HG02852 (cell line): Measurements from ENCODE around the gene INHBE.
A peak's percentile ranks its signal among the peaks of the same experiment; 100 is the strongest.

Source experiments
- ATAC-seq: cut with Tn5 transposase; IDR thresholded peaks from one replicate; pipeline ENCODE4 v1.9.1; 2021; ENCODE audit warnings: mild to moderate bottlenecking, moderate library complexity; ENCODE audit not compliant: unreplicated experiment

INHBE gene

DNA sequence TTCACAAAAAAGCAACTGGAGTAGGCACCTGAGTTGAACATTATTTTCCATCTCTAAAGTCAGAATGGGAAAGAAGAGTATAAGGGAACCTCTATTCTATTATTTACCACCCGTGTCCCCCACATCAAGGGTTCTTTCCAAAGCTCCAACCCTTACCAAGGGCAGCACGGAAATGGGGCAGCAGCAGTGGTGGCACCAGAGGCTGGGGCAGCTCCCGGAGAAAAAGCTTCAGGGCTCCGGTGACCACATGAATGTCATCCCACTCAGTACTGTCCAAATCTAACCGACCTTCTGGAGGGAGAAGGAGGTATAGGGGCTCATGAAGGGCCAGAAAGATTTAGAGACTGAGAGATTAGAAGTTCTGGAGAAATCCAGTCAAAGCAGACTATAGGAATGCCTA is 18.8 kb downstream of the INHBE start:
- no peak for ATAC-seq

DNA sequence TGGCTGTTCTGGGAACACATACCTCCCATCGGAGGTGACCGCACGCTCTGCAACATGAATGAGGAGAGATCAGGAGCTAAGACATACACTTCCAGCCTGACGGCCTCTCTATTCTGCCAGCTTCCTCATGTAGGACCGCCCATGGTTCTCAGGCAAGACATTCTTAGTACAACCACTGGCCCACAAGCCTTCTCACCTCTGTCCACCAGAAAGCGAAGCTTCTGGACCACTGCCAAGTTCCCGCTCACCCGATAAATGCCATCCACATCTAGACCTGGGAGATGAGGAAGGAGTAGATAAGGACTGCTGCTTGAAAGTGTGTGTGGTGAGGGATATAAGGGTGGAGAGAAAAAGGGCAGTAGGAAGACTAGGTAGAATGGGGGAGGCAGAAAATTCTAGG is 19.3 kb downstream of the INHBE start:
- ATAC-seq = no peak

DNA sequence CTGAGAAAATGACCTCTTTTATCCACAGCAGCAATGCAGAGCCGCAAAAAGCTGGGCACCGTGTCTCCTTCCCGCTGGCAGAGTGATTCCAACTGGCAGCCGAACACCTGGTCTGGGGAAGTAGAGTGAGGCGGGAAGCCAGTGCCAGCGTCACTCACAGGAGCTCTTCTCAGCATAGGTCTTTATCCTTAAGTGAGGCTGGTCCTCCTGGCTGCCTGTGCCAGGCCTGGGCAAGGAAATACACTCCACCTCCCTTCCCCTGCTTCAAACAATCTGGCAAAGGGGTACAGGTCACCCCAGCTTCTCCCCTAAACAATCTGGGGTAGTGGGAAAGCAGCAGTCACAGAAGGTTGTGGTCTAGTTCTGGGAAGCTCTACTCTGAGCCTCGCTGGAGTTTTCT is 19.8 kb downstream of the INHBE start:
- ATAC-seq = no peak

DNA sequence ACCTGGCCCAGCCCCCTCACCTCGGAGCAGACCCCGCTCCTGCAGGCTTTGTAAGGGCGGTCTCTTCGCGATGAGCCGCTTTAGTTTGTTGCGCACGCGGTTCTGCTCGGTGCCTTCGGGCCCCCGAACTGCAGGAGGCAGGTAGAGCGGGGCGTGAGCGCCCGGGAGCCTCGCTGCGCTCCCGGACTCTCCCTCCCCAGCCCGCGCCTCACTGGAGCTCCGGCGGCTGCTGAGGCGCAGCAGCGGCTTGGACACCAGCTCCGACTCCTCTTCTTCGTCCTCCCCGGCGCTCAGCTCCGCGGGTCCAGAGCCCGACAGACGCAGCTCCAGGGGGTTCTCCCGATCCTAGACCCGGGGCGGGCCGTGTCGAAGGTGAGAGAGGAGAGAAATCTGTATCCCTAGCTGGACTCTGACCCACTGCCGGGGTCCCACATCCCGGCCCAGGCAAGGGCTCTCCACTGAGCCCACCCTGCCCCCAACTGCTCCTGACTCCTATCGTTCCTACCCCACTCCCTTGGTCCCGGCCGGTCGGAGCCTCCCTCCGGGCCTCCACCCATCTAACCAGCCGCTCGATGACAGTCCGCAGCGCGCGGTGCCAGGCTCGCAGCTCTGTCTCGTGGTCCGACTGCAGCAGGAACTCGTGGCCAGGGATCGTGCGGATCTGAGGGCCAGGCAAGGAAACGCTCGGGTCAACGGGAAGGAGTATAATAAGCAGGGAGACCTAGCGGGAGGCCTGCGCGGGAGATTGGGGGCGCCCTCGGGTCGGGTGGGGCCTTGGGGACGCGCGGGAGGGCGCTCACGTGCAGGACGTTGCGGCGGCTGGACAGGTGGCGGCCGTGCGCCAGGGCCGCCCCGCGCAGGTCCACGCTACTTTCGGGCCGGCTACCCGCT is 20.4 kb downstream of the INHBE start:
- ATAC-seq = no peak

DNA sequence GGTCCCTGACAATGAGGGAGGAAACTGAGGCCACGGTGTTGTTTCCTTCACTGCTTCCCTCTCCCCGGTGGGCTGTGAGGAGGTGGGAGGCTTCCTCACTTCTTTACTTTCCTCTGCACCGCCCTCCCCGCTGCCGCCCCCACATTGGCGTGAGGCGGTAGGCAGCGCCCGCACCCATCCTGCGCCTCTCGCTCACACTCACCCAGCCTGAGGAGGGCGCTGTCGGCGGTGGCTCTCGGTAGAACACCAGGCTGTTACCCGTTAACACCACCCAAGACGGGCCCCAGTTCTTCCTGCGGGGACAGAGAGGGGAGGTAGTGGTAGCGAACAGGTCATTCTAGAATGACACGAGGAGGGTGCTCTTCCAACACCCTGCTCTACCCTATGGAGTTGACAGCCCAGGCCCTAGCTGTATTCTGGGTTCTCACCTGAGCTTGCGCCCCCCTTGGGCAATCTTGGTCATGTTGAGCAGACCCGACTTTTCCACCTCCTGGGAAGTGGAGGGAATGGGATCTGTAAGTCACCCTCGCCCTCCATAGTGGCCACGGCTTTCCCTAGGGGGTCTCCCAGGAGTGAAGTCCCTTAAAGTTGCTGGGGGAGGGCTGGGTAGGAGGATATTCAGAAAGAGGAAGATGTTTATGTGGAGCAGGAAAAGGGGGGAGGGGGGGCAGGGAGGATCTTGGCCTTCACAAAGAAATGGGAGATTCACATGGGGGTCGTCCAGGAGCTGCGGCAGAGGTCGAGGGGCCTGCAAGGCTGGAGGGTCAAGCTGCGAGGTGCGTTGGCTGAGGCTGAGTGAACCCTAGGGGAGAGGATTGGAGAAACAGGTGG is 21.3 kb downstream of the INHBE start:
- ATAC-seq = no peak

DNA sequence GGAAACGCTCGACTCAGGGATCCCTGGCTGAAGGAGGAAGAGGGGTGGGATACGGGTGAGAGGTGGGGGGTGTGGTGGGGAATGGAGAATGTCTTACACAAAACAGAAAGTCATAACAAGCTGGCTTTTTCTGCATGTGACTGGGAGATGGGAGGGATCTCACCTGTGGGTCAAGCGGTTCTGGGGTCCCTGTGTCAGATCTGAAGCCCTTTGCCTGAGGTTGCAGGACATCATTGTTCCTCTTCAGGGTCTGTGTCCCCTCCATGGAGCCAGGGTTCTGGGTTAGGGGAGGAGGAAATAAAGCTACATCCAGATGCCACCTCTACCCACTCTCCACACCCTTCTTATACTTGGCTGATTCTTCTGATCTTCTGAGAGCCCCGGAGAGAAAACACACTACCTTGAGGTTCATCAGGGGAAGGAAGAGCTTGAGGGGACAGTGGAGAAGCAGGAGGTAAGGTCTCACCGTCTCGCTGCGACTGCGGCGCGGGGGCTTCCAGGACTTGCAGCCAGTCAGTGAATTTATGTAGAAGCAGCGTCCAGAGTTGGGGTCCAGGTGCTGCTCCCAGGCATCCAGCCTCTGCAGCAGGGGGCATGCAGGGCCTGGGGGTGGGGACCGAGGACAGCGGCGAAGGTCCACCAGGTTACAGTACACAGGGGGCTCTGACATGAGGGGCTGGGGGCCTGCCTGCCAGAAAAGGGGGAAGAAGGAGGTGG is 22.0 kb downstream of the INHBE start:
- no peak for ATAC-seq

DNA sequence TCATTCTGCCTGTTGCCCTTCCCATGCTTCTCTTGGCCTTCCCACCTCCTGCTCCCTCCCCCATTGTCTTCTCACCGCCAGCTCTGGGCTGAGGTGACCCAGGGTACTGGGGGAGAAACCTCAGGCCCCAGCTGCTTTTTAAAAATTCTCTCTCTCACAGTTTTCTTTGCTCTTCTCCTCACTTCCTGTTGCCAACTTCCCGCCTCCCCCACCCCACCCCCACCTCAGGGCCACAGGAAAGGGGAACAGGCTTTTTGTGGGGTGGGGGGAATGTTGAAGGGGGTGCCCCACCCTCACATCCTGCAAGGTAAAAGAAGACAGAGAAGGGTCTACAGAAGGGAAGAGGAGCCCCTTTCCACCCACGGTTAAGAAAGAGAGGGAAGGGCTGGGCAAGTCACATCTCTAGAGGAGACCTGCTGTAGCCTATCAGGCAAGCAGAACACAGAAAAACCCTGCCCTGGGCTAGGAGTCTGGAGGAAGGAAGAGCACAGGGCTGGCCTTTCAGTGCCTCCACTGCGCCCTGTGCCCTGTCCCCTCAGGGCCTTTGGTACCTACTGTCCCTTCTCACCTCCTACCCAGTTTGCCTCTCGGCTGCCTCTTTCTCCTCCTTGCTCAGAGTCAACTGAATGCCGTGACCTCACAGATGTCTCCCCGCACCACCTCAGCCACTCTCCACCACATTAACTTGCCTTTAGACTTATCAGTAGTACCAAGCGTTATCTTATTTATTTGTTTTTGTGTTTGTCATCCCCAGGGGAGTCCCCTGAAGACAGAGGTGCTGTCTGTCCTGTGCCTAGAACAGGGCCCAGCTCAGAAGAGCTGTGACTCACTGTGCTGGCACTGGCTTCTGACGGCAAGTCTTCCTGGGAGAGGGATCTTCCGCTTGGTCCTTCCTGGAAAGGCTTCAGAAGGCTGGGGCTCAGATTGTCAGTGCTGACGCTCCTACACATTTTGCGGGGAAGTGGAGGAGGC is 22.9 kb downstream of the INHBE start:
- peak; percentile 41 for ATAC-seq

DNA sequence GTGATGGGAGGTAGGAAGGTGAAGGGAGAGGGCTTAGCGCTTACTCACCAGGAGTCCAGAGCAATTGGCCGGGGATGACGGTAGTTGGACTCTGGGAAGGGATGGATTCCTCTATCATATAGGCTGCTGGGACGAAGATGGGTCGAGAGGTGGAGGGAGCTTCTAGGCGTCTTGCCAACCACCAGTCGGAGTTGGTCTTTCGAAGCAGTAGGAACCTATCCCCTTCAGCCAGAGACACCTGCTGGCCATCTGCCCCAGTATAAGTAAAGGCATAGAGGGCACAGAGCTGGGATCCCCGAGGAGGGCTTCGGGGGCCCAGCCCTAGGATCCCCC is 23.9 kb downstream of the INHBE start:
- no peak for ATAC-seq

DNA sequence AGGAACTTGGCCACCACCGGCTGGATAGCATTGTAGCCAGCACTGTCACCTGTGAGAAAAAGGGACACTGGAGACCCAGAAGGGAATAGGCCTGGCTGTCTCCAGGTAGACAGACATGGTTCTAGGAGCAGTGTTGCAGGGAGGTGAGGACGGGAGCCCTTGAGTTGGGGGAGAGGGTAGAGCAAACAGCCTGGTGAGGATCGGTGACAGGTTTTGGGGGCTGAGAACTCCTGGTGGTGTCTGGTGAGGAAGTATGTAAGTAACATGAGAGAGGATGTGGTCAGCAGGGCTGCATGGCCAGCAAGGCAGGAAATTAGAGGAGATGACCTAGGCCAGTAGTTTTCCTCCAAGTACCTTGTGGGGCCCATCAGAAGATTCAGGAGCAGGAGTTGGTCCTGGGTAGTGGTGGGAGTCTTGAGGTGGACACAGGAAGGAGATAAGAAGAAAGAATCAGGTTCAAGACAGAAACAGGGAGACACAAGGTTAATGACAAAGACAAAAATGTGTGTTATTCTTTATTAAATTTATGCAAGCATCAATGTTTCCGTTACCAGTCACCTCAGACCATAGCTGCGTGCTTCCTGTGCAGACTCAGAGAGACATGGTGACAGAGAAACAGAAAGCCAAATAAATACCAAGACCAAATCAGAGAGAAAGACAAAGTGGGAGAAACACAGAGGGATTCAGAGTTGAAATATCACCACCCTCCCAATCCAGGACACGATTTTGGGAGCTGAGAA is 24.4 kb downstream of the INHBE start, which contains the start of gene ARHGAP9:
Gene ARHGAP9, minus strand, starts transcription at position 491 of the 740 bp plus-strand sequence. Its CDS starts 460 bp downstream, at position 31.
- ATAC-seq = peak; percentile 29

DNA sequence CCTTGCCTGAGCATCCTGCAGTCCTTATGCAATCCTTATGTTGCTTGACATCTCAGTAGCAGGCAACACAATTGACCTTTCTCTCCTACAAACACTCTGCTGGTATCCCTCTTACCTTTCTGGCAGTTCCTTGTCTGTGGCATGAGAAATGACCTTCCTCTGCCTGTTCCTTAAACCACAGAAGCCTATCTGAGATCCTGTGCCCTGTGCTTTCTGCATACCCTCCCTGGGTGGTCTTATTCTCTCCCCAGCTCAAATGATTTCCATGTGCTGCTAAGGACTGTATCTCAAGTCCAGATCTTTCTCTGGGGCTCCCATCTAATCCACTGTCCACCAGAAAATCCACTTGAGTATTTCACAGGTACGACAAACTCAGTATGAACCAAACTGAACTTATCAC is 26.6 kb downstream of the INHBE start:
- ATAC-seq = no peak

DNA sequence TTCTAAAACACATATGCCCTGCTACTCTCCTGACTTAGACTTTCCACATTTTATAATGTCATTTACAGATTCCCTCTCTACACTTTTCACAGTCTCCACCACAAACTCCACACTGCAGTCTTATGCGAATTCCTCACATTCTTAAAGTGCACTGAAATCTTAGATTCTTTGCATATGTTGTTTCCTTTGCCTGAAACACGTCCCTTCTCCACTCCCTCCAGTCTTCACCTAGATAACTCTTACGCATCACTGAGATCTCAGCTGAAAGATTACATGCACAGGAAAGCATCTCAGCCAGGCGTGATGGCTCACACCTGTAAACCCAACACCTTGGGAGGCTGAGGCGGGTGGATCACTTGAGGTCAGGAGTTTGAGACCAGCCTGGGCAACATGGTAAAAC is 28.4 kb downstream of the INHBE start:
- ATAC-seq = no peak

DNA sequence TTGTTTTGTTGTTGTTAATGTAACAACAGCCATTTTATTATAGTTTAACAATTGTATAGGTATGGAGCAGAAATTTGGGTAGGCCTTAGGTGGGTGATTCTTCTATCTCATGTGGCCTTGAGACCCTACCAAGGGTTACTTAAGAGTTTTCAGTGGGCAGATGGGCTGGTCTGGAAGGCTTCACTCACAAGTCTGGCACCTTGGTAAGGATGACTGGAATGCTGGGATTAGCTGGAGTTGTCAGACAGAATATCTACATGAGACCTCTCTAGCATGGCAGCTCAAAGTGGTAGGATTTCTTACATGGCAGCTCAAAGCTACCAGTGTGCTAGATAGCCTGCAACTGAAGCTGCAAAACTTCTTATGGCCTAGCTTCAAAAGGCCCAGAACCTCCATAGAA is 30.6 kb downstream of the INHBE start:
- ATAC-seq = no peak

DNA sequence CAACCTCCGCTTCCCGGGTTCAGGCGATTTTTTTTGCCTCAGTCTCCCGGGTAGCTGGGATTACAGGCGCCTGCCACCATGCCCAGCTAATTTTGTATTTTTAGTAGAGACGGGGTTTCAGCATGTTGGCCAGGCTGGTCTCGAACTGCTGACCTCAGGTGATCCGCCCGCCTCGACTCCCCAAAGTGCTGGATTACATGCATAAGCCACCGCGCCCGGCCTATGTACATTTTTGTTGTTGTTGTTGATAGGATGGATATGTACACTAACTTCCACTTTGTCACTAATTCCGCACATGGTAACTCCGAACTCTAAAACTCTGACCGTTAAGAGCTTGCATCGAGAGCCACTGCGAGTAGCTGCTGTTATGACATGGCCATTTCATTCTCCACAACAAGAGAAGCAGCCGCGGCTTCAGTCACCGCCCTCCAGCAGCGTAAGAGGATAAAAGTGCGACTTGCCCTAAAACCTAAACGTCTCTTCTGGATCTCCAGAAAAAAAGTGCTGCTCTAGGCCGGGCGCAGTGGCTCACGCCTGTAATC is 32.0 kb downstream of the INHBE start:
- ATAC-seq = no peak

DNA sequence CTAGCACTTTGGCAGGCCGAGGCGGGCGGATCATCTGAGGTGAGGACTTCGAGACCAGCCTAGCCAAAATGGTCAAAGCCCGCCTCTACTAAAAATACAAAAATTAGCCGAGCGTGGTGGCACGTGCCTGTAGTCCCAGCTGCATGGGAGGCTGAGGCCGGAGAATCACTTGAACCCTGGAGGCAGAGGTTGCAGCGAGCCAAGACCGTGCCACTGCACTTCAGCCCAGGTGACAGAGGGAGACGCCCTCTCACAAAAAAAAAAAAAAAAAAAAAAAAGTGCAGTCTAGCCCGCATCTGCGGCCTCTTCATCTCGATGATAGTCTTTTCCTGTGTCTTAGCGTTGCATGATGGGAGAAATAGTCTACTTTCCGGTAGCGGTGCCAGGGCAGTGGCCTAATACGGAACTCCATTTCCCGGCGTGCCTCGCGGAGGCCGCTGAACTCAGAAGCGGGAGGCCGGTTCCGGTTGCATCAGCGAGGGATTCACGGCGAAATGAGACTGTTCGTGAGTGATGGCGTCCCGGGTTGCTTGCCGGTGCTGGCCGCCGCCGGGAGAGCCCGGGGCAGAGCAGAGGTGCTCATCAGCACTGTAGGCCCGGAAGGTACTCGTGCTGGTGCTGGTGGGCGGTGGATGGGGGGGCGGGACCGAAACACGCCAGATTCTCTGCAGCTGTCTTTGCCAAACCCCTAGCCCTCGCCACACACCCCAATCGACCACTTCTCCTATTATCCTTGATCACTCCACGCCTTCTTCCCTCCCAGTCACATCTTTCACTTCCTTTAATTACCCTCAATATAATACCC is 32.7 kb downstream of the INHBE start, which contains the start of gene MARS1:
Gene MARS1, plus strand, starts transcription at position 472 of the 805 bp plus-strand sequence. Its CDS starts 23 bp downstream, at position 495.
- ATAC-seq = peak; percentile 95

DNA sequence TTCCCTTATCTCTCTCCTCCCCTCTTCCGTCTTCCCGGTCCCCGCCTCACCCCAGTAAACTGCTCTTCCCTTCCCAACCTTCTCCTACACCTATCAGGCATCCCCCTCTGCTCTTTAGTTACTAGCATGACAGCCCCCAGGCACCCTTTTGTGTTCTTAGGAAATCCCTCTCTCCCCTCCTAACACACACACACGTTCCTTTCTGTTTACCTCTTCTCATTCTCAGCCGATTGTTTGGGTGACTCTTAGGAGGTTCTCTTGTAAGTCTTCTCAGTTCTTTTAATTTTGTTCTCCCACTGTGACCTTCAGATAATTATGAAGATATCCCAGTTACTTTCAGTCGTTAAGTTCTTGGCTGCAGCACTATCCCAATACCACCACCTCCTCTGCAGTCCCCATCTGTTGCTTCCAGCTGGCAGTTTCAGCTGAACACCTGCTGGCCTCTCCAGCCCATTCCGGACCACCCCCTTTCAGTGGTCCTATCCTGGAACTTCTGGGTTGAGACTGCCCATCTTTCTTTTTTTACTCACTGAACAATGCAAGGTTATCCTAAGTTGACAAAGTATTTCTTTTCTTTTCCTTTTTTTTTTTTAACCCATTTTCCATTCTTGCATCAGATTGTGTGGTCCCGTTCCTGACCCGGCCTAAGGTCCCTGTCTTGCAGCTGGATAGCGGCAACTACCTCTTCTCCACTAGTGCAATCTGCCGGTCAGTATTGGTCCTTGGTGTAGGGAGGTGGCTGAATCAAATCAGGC is 33.5 kb downstream of the INHBE start:
- ATAC-seq = no peak

DNA sequence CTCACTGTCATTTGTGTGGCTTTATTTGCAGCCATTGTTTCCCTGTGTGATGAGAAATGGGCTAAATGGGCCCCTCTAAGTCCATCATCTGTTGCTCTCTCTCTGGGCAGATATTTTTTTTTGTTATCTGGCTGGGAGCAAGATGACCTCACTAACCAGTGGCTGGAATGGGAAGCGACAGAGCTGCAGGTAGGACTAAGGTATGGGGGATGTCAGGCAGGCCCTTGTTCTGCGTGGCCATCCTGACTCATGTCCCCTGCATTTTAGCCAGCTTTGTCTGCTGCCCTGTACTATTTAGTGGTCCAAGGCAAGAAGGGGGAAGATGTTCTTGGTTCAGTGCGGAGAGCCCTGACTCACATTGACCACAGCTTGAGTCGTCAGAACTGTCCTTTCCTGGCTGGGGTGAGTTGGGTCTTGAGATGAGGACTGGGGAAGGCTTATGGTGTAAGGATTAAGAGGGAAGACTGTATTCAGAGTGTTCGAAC is 34.1 kb downstream of the INHBE start:
- ATAC-seq = no peak

DNA sequence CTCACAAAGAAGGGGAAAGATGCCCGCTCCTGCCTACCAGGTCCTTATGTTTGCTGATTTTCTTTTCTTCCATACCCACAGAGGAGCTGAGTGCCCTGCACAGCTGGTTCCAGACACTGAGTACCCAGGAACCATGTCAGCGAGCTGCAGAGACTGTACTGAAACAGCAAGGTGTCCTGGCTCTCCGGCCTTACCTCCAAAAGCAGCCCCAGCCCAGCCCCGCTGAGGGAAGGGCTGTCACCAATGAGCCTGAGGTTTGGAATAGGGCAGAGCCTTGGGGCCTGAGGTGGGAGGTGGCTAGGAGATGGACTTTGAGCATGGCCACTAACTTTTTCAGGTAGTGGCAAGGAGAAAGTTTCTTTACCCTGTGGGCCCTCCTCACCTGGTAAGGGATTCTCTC is 35.0 kb downstream of the INHBE start:
- ATAC-seq = no peak
